GM23338 (cell line): Measurements from ENCODE around the gene C2CD4A.

ENCODE experiments used
- CREB1 ChIP-seq: fragments of 250-450 bp; sonication (Bioruptor Pico); IDR thresholded peaks from 2 replicates; pipeline ENCODE4 v1.5.0; 2020; ENCODE audit warnings: low read depth, mild to moderate bottlenecking, moderate library complexity
- CTCF ChIP-seq, 2 experiments: fragments of 200-600 bp in 1 of 2; sonication (generic) in 1 of 2; conservative IDR thresholded peaks; 2 replicates each; pipeline versions ENCODE4 v1.5.1 to v1.6.1; 2016 to 2017; ENCODE audit warnings: antibody characterized with exemption in 2 of 2, low read depth in 2 of 2, mild to moderate bottlenecking in 2 of 2, moderate library complexity in 1 of 2
- EZH2 ChIP-seq: fragments of 200-600 bp; sonication (generic); IDR thresholded peaks from one replicate; pipeline ENCODE4 v1.8.0; 2017; ENCODE audit warnings: antibody characterized with exemption, mild to moderate bottlenecking, low read depth; ENCODE audit not compliant: unreplicated experiment
- EZH2phosphoT487 ChIP-seq: fragments of 200-600 bp; sonication (generic); IDR thresholded peaks from one replicate; pipeline ENCODE4 v1.8.1; 2018; ENCODE audit warnings: antibody characterized with exemption; ENCODE audit not compliant: unreplicated experiment
- JUNB ChIP-seq: IDR thresholded peaks from one replicate; pipeline ENCODE4 v1.6.1; 2016; ENCODE audit warnings: antibody characterized with exemption; ENCODE audit not compliant: unreplicated experiment
- NANOG ChIP-seq: IDR thresholded peaks from 2 replicates; pipeline ENCODE4 v1.6.1; 2016; ENCODE audit warnings: antibody characterized with exemption, borderline replicate concordance
- POLR2AphosphoS5 ChIP-seq: IDR thresholded peaks from 2 replicates; pipeline ENCODE4 v1.6.1; 2016; ENCODE audit warnings: antibody characterized with exemption, low read depth
- REST ChIP-seq: IDR thresholded peaks from one replicate; pipeline ENCODE4 v1.6.1; 2018; ENCODE audit warnings: antibody characterized with exemption; ENCODE audit not compliant: unreplicated experiment
- STAT1 ChIP-seq: IDR thresholded peaks from one replicate; pipeline ENCODE4 v1.6.1; 2016; ENCODE audit warnings: antibody characterized with exemption; ENCODE audit not compliant: unreplicated experiment
- ZNF114 ChIP-seq: fragments of 250-450 bp; sonication (Bioruptor Pico); IDR thresholded peaks from 2 replicates; pipeline ENCODE4 v1.5.0; 2020; ENCODE audit warnings: mild to moderate bottlenecking, moderate library complexity
- ZNF331 ChIP-seq: fragments of 250-450 bp; sonication (Bioruptor Pico); IDR thresholded peaks from 2 replicates; pipeline ENCODE4 v1.5.0; 2020; ENCODE audit warnings: low read depth, mild to moderate bottlenecking, moderate library complexity
- ZNF462 ChIP-seq: fragments of 250-450 bp; sonication (Bioruptor Pico); IDR thresholded peaks from 2 replicates; pipeline ENCODE4 v1.5.0; 2020; ENCODE audit warnings: mild to moderate bottlenecking, moderate library complexity

- no peak for TF ChIP-seq CTCF (conservative IDR thresholded peaks at IDR 0.05; ENCODE audit: low read depth in 2 of 2)
- TF ChIP-seq ZNF331 (CRISPR knock-in tag) = no peak
- TF ChIP-seq EZH2 = no peak
- no peak for TF ChIP-seq POLR2AphosphoS5
- no peak for TF ChIP-seq STAT1
- TF ChIP-seq ZNF114 (CRISPR knock-in tag) = no peak
- TF ChIP-seq NANOG = no peak
- TF ChIP-seq CREB1 (CRISPR knock-in tag) = no peak
- no peak for TF ChIP-seq REST
- TF ChIP-seq EZH2phosphoT487 = no peak
- no peak for TF ChIP-seq JUNB
- TF ChIP-seq ZNF462 (CRISPR knock-in tag) = no peak
Measured at GRCh38 chr15:62060896-62061280, 5.9 kb upstream of the C2CD4A start.
